ENCODE data around the gene SIRT2.

Gene SIRT2

DNA sequence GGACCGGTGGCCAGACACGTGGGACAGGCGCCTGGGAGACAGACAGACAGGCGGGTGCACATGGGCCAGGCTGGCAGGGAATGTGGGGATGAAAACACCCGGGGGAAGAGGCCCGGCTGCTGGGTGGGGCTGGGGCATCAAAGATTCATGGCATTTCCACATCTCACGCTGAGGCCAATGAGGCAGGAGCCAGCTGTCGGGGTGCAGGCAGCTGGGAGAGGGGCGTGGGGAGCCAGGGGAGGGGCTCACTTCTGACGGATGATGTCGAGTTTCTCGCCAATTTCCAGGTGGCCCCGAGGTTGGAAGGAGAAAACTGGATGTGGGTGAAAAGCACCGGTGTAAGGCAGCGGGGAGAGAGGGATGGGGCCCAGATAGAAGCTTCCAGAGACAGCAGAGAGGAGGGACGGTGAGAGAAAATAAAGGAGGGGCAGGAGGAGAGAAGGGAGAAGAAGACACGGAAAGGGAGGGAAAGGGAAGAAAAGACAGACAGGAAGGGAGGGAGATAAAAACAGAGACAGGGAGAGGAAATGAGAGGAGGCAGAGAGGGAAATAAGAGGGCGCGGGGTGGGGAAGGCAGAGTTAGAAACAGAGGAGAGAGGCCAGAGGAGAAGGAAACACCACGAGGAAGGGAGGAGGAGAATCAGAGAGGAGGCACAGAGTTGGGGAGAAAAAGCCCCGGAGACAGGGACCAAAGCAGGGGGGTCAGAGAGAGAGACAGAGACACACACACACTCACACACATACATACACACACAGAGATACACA lies 20.6 kb upstream of the SIRT2 start:
- no peak for DNase-seq

DNA sequence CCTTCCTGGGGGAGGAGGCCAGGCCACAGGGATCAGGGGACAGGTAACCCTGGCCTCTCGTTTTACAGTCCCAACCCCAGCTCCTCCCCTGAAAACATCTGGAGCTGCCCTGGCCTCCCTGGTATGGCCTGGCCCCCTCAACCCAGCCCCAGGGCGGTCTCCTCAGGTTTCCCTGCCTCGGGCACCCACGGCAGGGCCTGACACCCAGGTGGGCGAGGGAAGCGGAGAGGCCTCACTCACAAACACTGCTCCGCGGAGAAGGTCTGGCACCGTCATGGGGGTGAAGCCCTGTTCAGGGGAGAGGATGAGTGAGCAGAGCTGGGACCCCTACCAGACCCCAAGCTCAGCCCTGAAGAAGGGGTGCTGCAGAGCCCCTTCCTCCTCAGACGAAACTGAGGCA lies 19.1 kb upstream of the SIRT2 start:
- DNase-seq, result no peak

DNA sequence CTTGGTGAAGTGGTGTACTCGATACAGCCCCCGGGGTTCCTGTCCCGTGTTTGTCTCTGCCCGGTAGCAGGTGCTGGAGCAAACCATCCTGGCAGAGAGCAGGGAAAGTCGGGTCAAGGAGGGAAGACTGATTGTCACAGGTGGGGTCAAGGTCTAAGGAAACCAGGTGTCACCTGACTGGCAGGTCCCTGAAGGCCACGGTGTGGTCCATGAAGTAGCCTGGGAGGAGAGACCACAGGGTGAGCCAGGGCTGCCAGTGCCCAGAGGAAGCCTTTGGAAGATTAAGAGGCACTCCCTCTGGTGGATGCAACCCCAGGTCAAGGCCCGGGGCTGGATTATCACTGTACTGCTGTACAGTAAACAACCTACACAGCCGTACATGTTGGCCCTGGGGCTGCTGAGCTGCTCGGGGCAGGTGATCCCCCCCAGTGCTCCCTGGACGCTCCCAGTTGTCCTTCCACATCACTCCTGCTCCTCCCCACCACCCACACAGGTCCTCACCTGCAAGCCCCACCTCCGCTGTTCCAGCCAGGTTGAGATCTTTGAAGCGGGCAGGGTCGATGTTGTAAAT lies 18.6 kb upstream of the SIRT2 start:
- no peak for DNase-seq

DNA sequence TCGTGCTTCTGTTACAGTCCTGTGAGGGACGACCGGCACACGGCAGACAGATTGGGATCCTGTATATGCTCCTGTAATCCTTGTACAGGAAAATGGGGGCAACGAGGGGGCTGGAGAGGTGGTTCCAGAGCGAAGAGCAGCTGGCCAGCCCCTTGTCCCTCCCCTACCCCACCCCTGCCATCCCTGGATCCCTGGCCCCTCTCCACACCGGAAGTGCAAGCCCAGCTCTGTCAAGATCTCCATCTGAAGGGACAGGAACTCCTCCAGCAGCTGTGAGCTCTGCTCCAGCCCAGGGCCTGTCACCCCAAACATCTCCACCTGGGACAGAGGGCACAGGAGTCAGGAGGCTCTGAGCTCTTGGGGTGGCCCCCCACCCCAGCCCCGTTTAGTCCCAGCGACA lies 18.1 kb upstream of the SIRT2 start:
- DNase-seq, result no peak

DNA sequence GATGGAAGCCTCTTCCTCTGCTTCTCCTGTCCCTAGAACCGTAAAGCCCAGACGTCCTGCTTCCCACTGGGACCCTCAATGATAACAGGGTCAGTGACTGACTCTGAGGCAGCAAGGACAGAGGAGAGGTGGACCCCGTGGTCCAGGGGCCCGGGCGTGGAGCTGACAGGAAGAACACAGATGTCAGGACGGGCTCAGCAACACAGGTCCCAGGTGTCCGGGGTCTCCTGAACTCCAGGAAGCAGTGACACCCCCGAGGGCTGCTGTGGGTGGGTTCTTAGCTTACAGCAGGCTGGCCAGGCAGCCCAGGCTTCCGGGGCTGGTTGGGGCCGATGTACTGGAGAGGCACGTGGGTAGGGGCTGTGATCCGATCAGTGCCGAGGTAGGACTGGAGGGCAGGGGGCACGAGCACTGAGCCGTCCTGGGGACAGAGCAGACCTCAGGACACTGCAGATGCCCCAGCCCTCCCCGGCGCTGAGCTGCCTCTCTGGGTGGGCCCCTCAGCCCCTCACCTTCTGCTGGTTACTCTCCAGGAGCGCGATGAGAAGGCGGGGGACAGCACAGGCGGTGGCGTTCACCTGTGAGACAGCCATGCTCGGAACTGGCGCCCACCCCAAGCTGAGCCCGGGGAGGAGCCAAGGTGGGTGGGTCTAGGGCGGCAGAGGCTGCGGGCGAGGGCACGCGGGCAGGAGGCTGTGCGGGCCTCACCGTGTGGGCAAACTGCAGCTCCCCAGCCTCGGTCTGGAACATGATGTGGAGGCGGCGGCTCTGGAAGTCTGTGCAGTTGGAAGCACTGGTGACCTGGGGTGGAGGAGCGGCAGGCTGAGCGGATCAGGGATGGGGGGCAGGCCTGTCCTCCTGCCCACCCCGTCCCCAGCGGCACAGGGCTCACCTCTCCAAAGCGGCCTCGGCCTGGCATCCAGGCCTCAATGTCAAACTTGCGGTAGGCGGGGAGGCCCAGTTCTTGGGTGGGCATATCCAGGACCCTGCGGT lies 16.2 kb upstream of the SIRT2 start:
- no peak for DNase-seq

DNA sequence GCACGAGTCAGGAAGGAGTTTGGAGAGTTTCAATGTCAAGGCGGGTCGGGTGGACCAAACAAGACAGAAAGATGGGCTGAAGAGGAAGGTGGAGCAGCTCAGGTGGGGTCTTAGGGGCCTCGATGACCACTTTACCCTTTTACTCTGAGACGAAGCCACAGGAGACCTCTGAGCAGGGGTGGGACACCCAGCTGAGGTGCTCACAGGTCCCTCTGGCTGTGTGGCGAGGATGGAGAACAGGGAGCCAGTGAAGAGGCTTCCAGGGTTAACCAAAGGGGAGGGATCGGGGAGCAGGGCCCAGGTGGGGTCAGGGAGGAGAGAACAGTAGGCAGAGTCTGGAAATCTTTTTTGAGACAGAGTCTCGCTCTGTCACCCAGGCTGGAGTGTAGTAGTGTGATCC lies 14.5 kb upstream of the SIRT2 start:
- DNase-seq, result no peak

DNA sequence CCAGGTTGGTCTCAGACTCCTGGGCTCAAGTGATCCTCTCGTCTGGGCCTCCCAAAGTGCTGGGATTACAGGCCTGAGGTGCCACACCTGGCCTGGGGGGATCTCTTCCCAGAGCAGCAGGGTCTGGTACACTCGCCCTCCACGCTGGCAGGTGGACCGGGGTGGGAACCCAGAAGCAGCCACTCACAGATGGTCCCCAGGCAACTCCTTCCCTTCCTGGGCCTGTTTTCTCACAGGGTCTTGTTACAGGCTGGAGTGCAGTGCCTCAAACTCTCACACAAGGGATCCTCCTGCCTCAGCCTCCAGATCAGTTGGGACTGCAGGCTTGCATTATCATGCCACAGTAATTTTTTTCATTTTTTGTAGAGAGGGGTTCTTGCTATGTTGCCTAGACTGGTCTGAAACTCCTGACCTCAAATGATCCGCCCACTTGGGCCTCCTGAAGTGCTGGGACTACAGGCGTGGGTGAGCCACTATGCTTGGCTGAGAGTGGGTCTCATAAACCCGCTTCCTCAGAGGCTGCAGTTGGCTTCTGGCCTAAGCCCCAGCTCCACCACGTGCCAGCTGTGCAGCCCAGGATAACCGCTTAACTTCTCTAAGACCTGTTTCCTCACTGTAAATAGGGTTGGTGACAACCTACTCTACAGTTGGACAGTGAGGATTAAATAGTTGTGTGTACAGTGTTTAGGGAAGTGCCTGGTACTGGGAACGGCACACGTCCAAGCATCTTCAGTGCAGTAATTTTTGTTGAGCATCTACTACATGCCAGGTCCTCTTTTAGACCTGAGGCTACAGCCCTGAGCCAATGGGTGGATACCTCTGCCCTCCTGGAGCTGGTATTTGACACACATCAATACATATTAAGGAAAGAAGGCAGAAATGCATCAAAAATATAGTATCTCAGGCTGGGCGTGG lies 13.4 kb upstream of the SIRT2 start:
- DNase-seq, result no peak

DNA sequence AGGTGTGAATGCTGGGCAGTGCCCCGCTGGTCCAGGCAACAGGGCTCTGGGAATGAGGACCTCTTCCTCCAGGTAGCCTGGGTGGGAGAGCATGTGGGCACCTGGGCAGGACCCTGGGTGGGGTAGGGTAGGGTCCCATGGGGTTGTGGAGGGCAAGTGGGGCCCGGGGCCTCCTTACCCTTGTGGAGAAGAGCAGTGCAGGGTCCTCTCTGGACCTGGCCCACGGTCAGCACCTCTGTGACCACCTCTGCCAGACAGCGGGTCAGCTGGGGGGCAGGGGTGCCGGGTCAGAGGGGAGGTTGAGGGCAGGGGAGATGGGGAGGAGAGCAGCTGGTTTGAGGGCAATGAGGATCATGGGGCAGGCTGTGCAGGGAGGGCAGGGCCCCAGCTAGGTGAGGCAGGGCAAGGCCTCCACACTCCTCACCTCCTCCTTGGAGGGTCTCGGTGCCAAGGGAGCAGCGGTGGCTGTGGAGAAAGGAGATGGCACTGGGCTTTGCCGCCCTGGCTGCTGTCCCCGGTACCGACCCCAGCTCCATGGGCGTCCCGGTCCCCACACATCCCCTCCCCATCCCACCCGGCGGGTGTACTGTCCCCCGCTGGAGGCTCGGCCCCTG lies 12.1 kb upstream of the SIRT2 start:
- DNase-seq, result no peak

DNA sequence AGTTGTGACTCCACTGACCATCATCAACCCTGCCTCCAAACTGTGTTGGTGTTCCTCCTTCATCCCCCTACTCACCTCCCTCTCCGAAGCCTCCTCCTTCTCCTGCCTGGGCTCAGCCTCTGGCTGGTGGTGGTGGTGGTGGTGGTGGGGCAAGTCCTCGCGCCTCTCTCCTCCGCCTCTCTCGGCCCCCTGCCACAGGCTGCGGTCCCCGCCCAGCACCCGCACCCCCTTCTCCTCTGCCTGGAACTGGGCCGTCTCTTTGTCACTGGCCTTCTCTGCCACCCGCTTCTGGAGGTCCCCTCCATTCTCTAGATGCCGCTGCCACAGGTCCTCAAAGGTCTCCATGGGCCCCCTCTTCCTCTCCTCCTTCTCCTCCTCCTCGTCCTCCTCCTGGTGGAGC lies 11.1 kb upstream of the SIRT2 start:
- no peak for DNase-seq

DNA sequence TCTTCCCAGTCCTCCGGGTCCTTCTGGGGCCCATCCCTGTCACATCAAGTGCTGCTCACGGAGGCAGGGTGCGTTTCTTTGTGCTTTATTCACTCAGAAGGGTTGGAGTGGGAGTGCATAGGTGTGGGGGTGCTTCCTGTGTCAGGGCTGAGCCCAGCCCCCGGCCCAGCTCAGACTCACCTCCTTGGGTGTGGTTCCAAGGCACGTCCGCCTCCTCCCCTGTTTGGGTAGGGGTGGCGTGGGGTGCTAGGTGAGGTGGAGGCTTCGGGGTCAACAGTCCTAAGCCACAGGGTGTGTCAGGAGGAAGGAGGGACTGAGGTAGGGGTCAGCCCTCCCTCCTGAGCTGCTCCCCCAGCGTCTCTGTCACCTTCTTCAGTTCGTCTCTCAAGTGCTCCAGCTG lies 9.5 kb upstream of the SIRT2 start:
- DNase-seq, result no peak

DNA sequence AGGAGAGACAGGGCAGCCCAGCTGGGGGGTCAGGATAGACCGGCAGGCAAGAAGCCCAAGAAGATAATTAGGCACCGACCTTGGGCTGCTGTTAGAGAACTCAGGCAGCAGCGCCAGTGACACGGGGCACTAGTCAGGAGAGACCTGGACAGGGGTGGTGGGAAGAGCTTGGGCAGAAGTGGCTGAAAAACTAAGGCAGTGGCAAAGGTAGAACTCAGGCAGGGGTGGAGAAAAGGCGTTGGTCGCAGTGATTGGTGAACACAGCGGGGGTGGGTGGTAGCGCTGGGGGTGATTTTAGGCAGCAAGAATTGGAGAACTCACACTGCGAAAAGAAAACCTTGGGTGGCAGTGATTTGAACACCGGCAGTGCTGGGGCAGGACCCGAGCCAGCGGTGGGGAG lies 8.3 kb upstream of the SIRT2 start:
- no peak for DNase-seq

DNA sequence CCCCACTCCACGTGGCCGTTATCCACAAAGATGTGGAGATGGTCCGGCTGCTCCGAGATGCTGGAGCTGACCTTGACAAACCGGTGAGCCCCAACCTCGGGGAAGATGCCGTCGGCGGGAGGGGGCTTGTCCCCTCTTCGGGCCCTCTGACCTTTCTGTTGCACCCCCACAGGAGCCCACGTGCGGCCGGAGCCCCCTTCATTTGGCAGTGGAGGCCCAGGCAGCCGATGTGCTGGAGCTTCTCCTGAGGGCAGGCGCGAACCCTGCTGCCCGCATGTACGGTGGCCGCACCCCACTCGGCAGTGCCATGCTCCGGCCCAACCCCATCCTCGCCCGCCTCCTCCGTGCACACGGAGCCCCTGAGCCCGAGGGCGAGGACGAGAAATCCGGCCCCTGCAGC lies 7.8 kb upstream of the SIRT2 start:
- DNase-seq, result no peak

DNA sequence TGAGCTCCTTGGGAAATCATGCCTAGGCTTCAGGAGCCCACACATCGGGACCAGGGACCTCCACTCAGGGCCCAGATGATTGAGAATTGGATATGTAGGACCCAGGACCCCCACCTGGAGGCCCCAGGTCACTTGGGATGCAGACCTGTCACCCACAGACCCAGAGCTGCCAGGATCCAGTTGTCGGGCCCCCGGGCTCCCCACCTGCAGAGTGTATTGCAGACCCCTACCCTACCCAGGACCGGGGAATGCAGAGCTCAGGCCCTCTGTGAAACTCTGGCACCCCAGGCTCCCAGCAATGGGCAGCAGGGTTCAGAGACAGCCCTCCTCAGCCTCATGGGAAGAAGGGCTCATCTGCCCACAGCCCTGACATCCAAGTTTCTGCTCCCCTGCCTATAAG lies 6.2 kb upstream of the SIRT2 start:
- DNase-seq, result no peak

DNA sequence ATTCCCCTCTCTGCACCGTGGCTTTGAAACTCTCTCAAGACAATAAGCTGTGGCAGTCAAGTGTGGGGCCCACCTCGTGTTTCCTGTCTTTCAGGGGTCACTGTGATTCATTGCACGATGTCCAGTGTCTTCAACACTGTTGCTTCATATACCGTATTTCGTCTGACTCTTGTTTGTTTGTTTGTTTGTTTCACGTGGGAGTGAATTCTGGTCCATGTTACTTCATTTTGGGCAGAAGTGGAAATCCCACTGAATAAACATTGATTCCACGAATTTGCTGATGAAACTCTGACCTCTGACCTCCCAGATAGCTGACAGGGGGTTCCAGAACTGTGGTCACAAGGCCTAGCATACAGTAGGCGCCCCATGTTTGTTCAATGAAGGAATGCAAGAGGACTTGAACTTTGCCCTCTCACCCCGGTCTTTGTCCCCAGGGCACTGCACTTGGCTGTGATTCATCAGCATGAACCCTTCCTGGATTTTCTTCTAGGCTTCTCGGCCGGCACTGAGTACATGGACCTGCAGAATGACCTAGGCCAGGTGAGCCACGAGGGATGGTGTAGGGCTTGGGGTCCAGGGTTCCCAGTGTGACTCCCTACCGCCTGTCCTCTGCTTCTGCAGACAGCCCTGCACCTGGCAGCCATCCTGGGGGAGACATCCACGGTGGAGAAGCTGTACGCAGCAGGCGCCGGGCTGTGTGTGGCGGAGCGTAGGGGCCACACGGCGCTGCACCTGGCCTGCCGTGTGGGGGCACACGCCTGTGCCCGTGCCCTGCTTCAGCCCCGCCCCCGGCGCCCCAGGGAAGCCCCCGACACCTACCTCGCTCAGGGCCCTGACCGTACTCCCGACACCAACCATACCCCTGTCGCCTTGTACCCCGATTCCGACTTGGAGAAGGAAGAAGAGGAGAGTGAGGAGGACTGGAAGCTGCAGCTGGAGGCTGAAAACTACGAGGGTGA lies 5.4 kb upstream of the SIRT2 start:
- no peak for DNase-seq

DNA sequence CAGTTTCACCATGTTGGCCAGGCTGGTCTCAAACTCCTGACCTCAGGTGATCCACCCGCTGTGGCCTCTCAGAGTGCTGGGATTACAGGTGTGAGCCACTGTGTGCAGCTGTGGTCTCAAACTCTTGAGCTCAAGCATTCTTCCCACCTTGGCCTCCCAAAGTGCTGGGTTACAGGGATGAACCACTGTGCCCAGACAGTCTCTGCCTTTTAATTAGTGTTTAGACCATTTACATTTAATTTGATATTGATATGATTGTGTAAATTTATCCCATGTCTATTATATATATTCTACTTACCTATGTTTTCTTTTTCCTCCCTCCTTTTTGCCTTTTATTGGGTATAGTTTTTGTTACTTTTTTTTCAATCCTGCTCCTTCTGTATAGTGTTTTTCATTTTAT lies 2.3 kb upstream of the SIRT2 start:
- no peak for DNase-seq

DNA sequence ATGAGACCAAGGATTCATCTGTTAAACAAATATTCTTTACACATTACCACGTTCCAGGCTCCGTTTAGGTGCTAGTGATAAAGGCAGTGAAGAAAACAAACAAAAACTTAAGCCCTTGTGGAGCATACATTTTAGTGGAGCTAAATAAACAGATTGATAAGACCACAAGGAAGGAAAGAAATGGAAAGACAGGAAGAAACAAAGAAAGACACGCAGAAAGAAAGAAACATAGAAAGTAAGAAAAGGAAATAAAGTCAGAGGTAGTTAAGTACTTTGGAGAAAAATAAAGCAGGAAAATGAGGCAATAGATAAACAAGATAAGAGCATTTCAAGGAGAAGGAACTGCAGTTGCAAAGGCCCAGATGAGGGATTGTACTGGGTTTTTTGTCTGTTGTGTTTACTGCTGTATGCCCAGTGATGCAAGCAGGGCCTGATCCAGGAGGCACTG lies 1.3 kb upstream of the SIRT2 start:
- DNase-seq, result no peak

DNA sequence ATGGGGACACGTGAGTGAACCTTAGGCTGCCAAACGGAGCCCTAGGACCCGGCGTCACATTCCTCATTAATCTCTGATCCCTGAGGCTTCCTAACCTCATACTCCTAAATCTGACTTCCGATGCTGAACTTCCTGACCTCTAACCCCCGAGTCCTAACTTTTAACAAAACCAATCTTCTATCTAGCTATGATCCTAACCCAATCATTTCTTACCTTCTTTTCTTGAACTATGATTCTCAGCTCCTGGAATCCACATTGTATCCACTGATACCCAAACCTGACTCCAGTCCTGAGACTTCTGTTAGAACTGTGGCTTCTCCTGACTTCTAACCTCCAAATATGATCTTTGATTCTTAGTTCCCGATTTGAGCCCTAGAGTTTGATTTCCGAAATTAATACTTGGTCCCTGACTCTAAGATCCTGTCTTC lies 798 bp upstream of the SIRT2 start:
- no peak for DNase-seq

DNA sequence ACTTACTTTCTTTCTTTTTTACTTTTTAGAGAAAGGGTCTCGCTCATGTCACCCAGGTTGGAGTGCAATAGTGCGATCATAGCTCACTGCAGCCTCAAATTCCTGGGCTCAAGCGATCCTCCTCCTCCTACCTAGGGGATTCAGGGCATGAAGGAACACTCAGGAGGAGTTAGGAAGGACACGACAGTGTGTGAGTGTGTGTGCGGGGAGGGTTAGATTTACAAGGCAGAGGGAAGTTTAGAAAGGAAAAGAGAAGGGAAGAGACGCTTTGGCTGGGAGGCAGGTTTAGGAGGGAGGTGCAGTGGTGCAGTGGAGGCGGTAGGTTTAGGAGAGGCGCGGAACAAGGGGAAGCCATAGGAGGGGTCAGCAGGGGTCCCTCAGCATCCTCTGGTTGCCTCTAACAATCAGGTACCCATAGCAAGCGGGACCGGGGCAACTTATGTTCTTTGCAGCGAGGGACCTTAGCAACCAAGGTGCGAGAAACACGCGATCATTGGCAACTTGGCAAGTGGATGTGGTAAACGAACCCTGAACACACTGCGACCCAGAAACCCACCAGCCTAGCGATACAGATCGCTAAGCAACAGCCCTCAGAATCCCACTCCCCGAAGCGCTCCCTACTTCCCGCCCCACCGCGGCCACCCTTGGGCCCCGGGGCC lies 501 bp downstream of the SIRT2 start:
- peak; percentile 20 for DNase-seq

DNA sequence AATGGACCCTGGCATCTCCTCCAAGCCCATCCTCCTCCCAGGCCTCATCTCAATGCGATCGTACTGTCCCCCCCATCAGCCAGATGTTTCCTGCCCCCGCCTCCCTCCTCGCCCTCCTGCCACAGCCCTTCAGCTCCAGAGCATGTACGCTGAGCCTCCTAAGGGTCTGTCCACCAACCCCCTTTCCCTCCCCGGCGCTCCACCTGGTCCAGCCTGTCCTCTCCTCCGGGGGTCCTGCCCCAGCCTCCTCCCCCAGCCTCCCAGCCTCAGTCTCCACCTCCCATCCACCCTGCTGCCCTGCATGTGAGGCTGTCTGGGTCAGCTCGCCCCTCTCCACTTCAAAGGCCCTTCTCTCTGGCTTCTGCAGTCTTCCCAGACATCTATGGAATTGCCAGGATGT lies 4.5 kb downstream of the SIRT2 start:
- no peak for DNase-seq

DNA sequence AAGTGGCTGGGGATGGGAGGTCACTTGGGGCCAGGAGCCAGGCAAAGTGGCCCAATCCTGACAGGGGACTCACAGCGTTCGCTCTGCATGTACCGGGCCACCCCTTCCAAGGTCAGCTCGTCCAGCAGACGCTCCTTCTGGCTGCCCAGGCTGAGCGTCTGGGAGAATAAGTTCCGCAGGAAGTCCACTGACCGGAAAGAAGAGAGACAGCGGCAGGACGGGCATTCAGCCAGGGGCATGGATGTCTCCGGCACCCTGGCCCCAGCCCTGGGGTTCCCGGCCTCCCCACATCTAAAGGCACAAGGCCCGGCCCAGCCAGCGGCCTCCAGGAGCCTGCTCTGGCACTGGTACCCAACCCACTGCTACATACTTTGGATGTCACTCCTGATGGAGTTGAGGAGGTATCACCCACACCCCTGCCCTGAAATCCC lies 6.1 kb downstream of the SIRT2 start:
- no peak for DNase-seq

All from retina (tissue), 1 donor.